HUES48 (cell line): ENCODE data around the gene ZC3H18.

Experiments
- H3K27ac ChIP-seq: one replicate; pipeline ENCODE4 v1.7.0; 2013; ENCODE audit warnings: low read depth, low read length, inconsistent platforms
- H3K27me3 ChIP-seq: 2 replicates; pipeline ENCODE4 v1.6.1; 2013; ENCODE audit warnings: mild to moderate bottlenecking, low read length; ENCODE audit not compliant: control insufficient read depth, insufficient read depth
- H3K36me3 ChIP-seq: 2 replicates; pipeline ENCODE4 v1.6.1; 2013; ENCODE audit warnings: low read length; ENCODE audit not compliant: control insufficient read depth, insufficient read depth
- H3K4me1 ChIP-seq: 2 replicates; pipeline ENCODE4 v1.6.1; 2013; ENCODE audit warnings: mild to moderate bottlenecking, low read length; ENCODE audit not compliant: control insufficient read depth, insufficient read depth
- H3K4me3 ChIP-seq: 2 replicates; pipeline ENCODE4 v1.5.1; 2013; ENCODE audit warnings: mild to moderate bottlenecking, low read depth, low read length
- H3K9ac ChIP-seq: 2 replicates; pipeline ENCODE4 v1.6.1; 2013; ENCODE audit warnings: mild to moderate bottlenecking, low read depth, low read length, moderate library complexity
- H3K9me3 ChIP-seq: 2 replicates; pipeline ENCODE4 v1.6.1; 2013; ENCODE audit warnings: low read length; ENCODE audit not compliant: control insufficient read depth, insufficient read depth

ZC3H18 gene

GRCh38 chr16:88653596-88654362 is 83.6 kb downstream of the ZC3H18 start:
- no peak overlapping the region for H3K4me3 ChIP-seq
- H3K9ac ChIP-seq, result no peak overlapping the region
- H3K27me3 ChIP-seq, result no peaks in the 10 kb centered on the region
- no peaks in the 10 kb centered on the region for H3K9me3 ChIP-seq
- peaks cover 58% of the 10 kb centered on the region for H3K36me3 ChIP-seq
- no peak overlapping the region for H3K27ac ChIP-seq
- peaks cover 6% of the 10 kb centered on the region for H3K4me1 ChIP-seq

GRCh38 chr16:88654363-88655052 is 84.3 kb downstream of the ZC3H18 start:
- Histone ChIP-seq H3K9me3 (no peaks in the 10 kb centered on the region), H3K4me1 (peaks cover 6% of the 10 kb centered on the region), H3K4me3 (no peak overlapping the region), H3K27ac (no peak overlapping the region), H3K36me3 (peaks cover 58% of the 10 kb centered on the region), H3K27me3 (no peaks in the 10 kb centered on the region), H3K9ac (no peak overlapping the region)

- peaks cover 58% of the 10 kb centered on the region for H3K36me3 ChIP-seq
- no peaks in the 10 kb centered on the region for H3K27me3 ChIP-seq
- H3K9ac ChIP-seq, result no peak overlapping the region
- no peak overlapping the region for H3K4me3 ChIP-seq
- no peak overlapping the region for H3K27ac ChIP-seq
- no peaks in the 10 kb centered on the region for H3K9me3 ChIP-seq
- peaks cover 6% of the 10 kb centered on the region for H3K4me1 ChIP-seq
These were observed 85.0 kb downstream of the ZC3H18 start for GRCh38 chr16:88655053-88655732.

GRCh38 chr16:88655733-88656281 is 85.6 kb downstream of the ZC3H18 start:
- Histone ChIP-seq H3K4me3 (no peak overlapping the region), H3K9me3 (no peaks in the 10 kb centered on the region), H3K27me3 (no peaks in the 10 kb centered on the region), H3K4me1 (peaks cover 6% of the 10 kb centered on the region), H3K36me3 (peaks cover 58% of the 10 kb centered on the region), H3K9ac (no peak overlapping the region), H3K27ac (no peak overlapping the region)

- no peak overlapping the region for H3K9ac ChIP-seq
- peaks cover 1% of the 10 kb centered on the region for H3K4me1 ChIP-seq
- no peak overlapping the region for H3K27ac ChIP-seq
- no peak overlapping the region for H3K4me3 ChIP-seq
- no peaks in the 10 kb centered on the region for H3K9me3 ChIP-seq
- H3K27me3 ChIP-seq, result no peaks in the 10 kb centered on the region
- peaks cover 58% of the 10 kb centered on the region for H3K36me3 ChIP-seq
These were observed 86.2 kb downstream of the ZC3H18 start for GRCh38 chr16:88656291-88656980.

- Histone ChIP-seq H3K9me3 (no peaks in the 10 kb centered on the region), H3K4me3 (no peak overlapping the region), H3K27ac (no peak overlapping the region), H3K9ac (no peak overlapping the region), H3K36me3 (peaks cover 57% of the 10 kb centered on the region), H3K27me3 (no peaks in the 10 kb centered on the region), H3K4me1 (peaks cover 4% of the 10 kb centered on the region; the same call in 1 of the 2 replicates)
These were observed 87.2 kb downstream of the ZC3H18 start for GRCh38 chr16:88657371-88657770.

- Histone ChIP-seq H3K9ac (no peak overlapping the region), H3K36me3 (peaks cover 46% of the 10 kb centered on the region), H3K4me3 (no peak overlapping the region), H3K27ac (no peak overlapping the region), H3K4me1 (peaks cover 4% of the 10 kb centered on the region; the same call in 1 of the 2 replicates), H3K27me3 (no peaks in the 10 kb centered on the region), H3K9me3 (no peaks in the 10 kb centered on the region)
These were observed 88.5 kb downstream of the ZC3H18 start for GRCh38 chr16:88658714-88659113.

- no peaks in the 10 kb centered on the region for H3K27me3 ChIP-seq
- H3K9me3 ChIP-seq, result no peaks in the 10 kb centered on the region
- no peak overlapping the region for H3K4me3 ChIP-seq
- peaks cover 42% of the 10 kb centered on the region for H3K36me3 ChIP-seq
- H3K9ac ChIP-seq, result no peak overlapping the region
- no peak overlapping the region for H3K27ac ChIP-seq
- peaks cover 4% of the 10 kb centered on the region; the same call in 1 of the 2 replicates for H3K4me1 ChIP-seq
These were observed 89.0 kb downstream of the ZC3H18 start for GRCh38 chr16:88659160-88659559.

GRCh38 chr16:88661468-88661867 is 91.3 kb downstream of the ZC3H18 start:
- no peaks in the 10 kb centered on the region for H3K27me3 ChIP-seq
- H3K36me3 ChIP-seq, result peaks cover 26% of the 10 kb centered on the region
- no peaks in the 10 kb centered on the region for H3K9me3 ChIP-seq
- no peak overlapping the region for H3K9ac ChIP-seq
- no peak overlapping the region for H3K27ac ChIP-seq
- peaks cover 4% of the 10 kb centered on the region; the same call in 1 of the 2 replicates for H3K4me1 ChIP-seq
- H3K4me3 ChIP-seq, result no peak overlapping the region

GRCh38 chr16:88662222-88662842 is 92.1 kb downstream of the ZC3H18 start:
- H3K27me3 ChIP-seq, result no peaks in the 10 kb centered on the region
- H3K4me1 ChIP-seq, result peaks cover 4% of the 10 kb centered on the region; the same call in 1 of the 2 replicates
- peak overlapping the region; percentile 85 for H3K27ac ChIP-seq
- peak overlapping the region; percentile 36; the same call in 1 of the 2 replicates for H3K9ac ChIP-seq
- peaks cover 17% of the 10 kb centered on the region for H3K36me3 ChIP-seq
- H3K4me3 ChIP-seq, result peak overlapping the region; percentile 96
- no peaks in the 10 kb centered on the region for H3K9me3 ChIP-seq
